Measurements from ENCODE around the gene UQCR10. TPM values are rescaled to one million over a fixed set of nuclear protein-coding genes. Genes with fewer than 3 reads are reported as not detected.

UQCR10 gene
- 93.4 TPM for polyA plus RNA-seq (2013, experiment 1 of 2; ENCODE audit: insufficient read length)
- 82.3 TPM for polyA plus RNA-seq (2013, experiment 2 of 2; ENCODE audit: insufficient read length)

GRCh38 chr22:29767171-29768051, at the start of gene UQCR10:
UQCR10 (plus strand) TSS chr22:29767369; CDS start chr22:29767399, 30 bp downstream.
- peak; percentile 89 for DNase-seq

DNA sequence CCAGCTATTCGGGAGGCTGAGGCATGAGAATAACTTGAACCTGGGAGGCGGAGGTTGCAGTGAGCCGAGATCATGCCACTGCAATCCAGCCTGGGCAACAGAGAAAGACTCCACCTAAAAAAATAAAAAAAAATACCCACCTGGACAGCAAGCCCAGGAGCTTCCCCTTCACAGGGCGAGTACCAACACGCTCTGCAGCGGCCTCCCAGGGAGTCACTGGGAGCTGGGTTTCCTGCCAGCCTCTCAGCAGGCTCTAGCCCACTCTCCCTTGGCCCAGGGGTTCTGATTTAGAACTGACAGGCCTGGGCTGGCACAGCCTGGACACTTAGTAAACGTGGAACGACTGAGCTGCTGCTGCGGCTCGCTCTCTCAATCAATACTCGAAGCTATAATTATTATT, 49.4 kb upstream of the UQCR10 start:
- no peak for DNase-seq

- no peak for DNase-seq
Observed at GRCh38 chr22:29718949-29719898, 47.9 kb upstream of the UQCR10 start.

GRCh38 chr22:29719899-29720645, 47.1 kb upstream of the UQCR10 start, which contains the start of gene CABP7:
CABP7 (plus strand) TSS chr22:29720003; CDS start chr22:29720425, 422 bp downstream.
- DNase-seq: no peak

- DNase-seq: no peak
Observed at GRCh38 chr22:29720811-29721323, 46.3 kb upstream of the UQCR10 start.

GRCh38 chr22:29722151-29722550, 45.0 kb upstream of the UQCR10 start:
- no peak for DNase-seq

DNA sequence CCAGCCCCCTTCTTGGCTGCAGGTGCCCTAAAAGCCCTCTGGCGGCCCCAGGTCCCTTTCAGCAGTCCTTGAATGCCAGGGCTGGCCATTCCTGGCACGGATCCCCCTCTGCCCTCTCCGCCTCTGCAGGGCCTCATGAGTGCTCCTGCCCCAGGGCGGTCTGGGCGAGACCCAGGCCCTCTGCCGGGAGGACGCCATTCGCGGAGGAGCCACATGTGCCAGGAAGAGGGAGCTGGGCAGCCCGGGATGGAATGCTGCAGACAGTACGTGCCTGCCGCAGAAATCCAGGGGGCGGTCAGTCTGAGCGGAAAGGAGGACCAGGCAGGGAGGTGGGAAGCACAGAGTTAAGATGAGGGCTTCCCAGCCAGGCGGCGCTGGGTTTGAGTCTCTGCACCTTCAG, 44.6 kb upstream of the UQCR10 start:
- no peak for DNase-seq

DNA sequence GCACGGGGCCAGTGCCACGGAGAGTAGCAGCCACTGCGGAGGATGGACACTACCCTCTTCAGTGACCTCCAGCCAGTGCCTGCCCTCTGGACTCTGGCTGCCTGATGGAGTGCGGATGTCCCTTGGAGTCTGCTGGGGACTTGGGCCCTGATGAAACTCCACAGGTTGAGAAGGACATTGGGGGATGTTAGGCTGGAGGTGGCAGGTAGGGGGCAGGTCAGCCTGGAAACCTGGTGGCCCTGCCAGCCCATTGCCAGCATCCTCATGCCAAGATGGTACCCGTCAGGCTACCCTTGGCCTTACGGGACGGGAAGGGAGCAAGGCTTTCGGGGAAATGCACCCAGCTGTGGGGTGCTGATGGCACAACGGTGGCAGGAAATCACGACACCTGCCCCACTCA, 43.4 kb upstream of the UQCR10 start:
- no peak for DNase-seq

DNA sequence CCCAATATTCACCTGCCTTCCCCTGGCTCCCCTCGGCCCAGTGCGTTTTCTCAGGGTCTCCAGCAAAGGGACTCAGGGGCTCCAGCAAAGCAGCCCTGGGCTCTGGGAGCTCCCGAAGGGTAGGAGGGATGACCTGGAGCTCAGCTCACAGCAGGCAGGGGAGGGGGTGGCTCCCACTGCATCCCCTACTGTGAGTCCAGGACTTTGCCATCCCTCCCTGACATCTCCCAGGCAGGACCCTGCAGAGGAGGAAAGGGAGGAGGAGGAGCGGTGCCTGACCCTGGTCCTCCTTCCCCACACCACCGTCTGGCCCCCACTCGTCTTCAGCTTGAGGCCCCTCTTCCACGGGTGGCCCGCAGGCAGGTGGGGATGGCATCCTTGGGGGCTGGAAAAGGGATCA, 42.3 kb upstream of the UQCR10 start:
- no peak for DNase-seq

DNA sequence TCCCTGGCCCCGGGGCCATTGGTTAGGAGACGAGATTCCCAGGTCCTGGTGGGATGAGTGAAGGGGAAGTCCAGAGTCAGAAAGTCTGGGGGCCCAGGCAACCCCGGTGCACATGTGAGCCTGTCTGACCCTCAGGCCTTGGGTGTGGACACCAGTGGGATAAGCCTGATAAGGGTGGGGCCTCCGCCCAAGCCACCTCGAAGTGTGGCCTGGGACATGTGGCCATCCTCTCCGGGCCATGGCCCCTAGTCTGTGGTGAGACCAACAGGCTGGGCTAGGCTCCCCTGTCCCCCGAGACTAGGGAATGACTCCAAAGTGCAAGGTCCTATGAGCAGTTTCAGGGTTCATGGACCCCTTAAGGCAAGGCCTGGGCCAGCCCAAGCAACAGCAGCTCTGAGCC, 41.1 kb upstream of the UQCR10 start:
- DNase-seq: no peak

GRCh38 chr22:29726512-29727130, 40.5 kb upstream of the UQCR10 start:
- DNase-seq: no peak

- peak; percentile 50 for DNase-seq
Observed at GRCh38 chr22:29727131-29727523, 40.0 kb upstream of the UQCR10 start.

GRCh38 chr22:29729161-29729560, 38.0 kb upstream of the UQCR10 start:
- DNase-seq: no peak

DNA sequence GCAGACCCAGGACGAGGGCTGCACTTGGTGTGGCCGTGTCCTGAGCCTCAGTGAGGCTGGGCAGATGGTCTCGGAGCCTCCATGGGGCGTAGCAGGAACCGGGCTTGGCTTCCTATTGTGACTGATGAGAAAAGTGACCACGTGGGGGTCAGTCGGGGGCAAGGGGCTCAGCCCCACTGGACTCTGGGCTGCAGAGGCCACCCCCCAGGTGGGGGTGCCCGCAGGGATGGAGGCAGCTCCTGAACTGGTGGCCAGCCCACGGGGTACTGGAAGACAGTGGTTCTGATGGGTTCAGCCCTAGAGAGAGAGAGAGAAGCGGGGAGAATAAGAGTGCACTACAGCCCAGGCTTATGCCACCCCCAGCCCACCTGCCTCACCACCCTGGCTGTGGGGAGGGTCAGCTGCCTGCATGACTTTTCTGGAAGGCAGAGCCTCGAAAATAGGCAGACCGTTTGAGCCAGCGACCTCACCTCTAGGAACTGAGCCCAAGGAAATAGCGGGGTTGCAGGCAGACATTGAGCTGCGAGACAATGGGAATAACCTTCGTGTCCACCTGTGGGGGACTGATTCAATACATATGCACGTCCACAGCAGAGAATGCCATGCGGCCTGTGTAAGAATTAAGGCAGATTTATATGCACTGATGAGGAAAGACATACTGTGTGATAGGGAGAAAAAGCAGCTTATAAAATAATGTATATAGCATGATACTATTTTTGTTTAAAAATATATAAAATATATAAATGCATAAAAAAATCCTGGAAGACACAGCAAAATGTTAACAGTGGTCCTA, 35.9 kb upstream of the UQCR10 start:
- no peak for DNase-seq

DNA sequence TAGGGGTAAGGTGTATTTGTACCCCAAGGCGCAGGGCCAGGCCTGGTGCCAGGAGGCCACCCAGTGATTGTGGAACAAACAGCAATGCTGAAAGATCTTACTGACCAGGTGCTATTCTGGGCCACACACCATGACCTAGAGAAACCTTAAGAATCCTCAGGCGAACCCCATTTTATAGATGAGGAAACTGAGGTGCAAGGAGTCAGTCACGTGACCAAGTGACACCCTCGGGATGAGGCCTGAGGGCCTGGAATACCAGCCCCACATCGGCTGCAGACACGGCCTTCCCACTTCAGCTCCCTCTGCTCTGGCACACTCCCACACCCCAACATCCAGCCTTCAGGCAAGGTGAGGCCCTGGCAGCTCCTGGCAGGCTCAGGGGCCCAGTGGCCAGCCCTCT, 34.3 kb upstream of the UQCR10 start:
- DNase-seq: no peak

DNA sequence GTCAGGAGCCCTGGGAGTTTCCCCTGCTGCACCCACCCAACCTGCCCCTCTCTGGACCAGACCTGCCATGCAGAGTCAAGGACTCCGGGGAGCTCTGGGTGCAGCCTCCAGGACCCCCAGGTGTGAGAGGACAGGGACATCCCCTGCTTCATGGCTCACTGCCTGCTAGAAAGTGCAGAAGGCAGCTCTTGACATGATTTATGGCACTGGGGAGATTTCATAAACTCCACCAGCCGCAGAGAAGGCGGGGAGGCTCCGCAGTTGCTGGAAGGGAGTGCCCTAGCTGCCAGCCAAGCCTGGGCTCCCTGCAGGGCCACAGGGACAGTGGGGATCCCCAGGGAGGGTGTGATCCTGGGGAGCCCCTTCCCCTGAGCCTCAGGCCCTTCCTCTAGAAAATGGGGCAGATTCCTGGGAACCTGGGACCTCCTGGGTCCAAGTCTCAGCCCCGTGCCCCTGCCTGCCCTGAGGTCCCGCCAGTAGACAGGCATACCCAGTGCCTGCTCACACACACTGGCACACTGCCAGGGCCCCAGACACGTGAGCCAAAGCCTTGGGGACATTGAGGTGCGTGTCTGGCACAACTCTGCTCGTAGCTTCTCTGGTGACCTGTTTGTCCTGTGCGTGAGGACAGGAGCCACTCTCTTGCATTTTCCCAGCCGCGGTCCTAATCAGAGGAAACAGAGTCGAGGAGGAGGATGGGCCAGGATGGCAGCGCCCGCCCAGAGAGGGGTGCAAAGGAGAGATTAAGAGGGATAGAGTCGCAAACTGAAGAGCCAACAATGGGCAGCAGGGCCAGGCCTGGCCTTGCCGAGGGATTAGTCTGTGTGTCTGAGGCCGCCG, 33.6 kb upstream of the UQCR10 start:
- DNase-seq: no peak

DNA sequence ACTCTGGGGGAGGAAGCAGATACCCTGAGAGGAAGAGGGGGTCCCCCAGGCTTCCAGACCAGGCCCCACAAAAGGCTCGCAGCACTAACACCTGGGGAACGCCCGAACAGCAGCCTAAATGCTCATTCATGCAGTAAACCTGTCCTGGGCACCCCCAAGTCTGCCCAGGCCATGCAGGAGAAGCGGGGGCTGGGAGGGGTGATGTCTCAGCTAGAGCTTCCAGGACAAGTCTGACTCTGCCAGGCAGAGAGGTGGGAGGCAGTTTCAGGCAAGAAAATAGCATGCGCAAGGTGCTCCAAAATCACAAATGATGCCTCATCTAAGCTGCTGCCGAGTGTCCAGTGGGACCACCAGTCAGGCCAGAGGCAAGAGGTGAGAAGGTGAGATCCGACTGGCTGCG, 32.8 kb upstream of the UQCR10 start:
- no peak for DNase-seq

DNA sequence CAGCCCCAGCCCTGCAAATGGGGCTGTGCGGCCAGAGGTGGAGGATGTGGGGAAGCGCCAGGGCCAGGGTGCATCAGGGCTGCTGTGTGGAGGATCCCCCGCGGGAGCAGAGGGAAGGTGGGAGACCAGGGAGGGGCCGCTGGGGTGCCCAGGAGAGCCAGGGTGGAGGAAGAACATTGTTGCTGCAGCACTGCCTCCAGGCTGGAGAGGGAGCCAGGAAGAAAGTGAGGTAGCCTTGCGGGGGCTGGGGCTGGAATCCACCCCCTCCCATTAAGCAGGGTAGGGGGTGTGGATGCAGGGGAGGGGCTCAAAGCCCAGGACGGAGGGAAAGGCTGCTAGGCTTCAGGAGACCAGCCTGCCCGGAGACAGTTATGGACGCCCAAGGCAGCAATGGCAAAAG, 32.3 kb upstream of the UQCR10 start:
- DNase-seq: no peak

- DNase-seq: no peak
Observed at GRCh38 chr22:29735416-29735815, 31.8 kb upstream of the UQCR10 start.
